Ovary (tissue), 3 donors: Measurements from ENCODE around the gene ARHGAP28.

Experiments
- EP300 ChIP-seq: sonication (generic); formaldehyde crosslinking; IDR thresholded peaks from one replicate; pipeline ENCODE4 v1.6.1; 2017; ENCODE audit warnings: antibody characterized with exemption
- TF ChIP-seq, protein P1 (sequence below), 3 donors: fragments of 450-650 bp in 2 of 3; fragments of 200-600 bp in 1 of 3; IDR thresholded peaks; one replicate each; pipeline versions ENCODE4 v1.5.1 to v1.8.0; 2016 to 2022; ENCODE audit warnings: antibody characterized with exemption in 3 of 3, mild to moderate bottlenecking in 1 of 3
- donor health status: DM: no; HTN: no; CAD: no.

DNA sequence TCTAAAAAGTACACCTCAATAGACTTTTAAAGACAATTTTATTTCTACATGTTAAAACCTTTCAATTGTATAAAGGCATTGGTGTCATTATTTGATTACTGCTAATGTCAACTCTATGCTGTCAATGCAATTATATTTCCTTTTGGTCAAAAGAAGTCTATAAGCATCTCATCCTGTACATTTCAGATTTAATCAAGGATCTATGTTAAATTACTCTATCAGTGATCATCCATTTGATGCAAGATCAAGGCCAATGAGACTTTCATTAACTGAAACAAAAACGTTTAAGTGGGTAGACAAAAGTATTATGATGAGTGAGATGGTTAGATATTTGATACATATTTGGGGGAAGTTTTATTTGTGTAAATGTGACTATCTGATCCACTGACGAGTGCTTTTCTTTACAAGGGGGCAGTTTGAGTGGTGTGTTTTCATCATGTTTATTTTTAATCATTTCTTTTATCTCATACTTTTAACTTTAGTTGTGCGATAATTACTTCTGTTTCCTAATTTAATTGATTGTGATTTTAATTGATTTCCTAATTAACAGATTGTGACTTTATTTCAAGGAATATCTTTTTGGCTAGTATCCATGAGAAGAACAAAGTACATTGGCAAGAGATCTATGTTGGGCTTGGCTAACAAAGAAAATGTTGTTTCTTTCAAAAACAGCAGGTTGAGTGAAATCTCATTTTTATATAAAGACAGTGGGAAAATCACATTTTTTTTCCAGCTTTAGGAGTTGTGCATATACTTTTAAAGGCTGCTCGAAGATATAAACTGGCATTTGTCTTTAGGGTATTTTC is 1.1 kb downstream of the ARHGAP28 start:
- TF ChIP-seq, protein P1, sequence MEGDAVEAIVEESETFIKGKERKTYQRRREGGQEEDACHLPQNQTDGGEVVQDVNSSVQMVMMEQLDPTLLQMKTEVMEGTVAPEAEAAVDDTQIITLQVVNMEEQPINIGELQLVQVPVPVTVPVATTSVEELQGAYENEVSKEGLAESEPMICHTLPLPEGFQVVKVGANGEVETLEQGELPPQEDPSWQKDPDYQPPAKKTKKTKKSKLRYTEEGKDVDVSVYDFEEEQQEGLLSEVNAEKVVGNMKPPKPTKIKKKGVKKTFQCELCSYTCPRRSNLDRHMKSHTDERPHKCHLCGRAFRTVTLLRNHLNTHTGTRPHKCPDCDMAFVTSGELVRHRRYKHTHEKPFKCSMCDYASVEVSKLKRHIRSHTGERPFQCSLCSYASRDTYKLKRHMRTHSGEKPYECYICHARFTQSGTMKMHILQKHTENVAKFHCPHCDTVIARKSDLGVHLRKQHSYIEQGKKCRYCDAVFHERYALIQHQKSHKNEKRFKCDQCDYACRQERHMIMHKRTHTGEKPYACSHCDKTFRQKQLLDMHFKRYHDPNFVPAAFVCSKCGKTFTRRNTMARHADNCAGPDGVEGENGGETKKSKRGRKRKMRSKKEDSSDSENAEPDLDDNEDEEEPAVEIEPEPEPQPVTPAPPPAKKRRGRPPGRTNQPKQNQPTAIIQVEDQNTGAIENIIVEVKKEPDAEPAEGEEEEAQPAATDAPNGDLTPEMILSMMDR (IDR thresholded peaks at IDR 0.05) = no peak
- no peak for TF ChIP-seq EP300
